Kidney glomerular epithelial cell (primary cell): ENCODE results near the gene GSK3B.

Source experiments
- DNase-seq: peaks from one replicate; lab custom pipeline; 2025; lab: John Stamatoyannopoulos, UW

Gene GSK3B

GRCh38 chr3:119778176-119778575 lies 316.1 kb downstream of the GSK3B start:
- DNase-seq: no peak

GRCh38 chr3:119776304-119776703 lies 317.9 kb downstream of the GSK3B start:
- no peak for DNase-seq

GRCh38 chr3:119774444-119774843 lies 319.8 kb downstream of the GSK3B start:
- no peak for DNase-seq
